GM23338 (cell line): ENCODE results near the gene PCSK4. TPM values are rescaled to one million over a fixed set of nuclear protein-coding genes. Genes with fewer than 3 reads are reported as not detected.

ENCODE experiments used
- ATAC-seq: fragments of 200-7000 bp; cut with Tn5 transposase; 3 replicates; pipeline ENCODE4 v1.9.1; 2020
- DNase-seq: peaks from one replicate; pipeline ENCODE4 v3.0.0-alpha.2; 2015; ENCODE audit warnings: low spot score
- H2AFZ ChIP-seq: fragments of 200-600 bp; sonication (generic); 2 replicates; pipeline ENCODE4 v1.8.0; 2016; ENCODE audit warnings: antibody characterized with exemption, mild to moderate bottlenecking, moderate library complexity
- H3F3A ChIP-seq: fragments of 200-600 bp; sonication (generic); replicated peaks from 2 replicates; pipeline ENCODE4 v1.8.0; 2017; ENCODE audit warnings: antibody characterized with exemption, mixed run types, low read depth
- H3K27ac ChIP-seq: fragments of 200-600 bp; sonication (generic); 2 replicates; pipeline ENCODE4 v1.6.1; 2016; ENCODE audit warnings: low read depth
- H3K27me3 ChIP-seq: fragments of 200-600 bp; sonication (generic); 2 replicates; pipeline ENCODE4 v1.8.0; 2016; ENCODE audit warnings: mild to moderate bottlenecking, mixed run types, moderate library complexity; ENCODE audit not compliant: insufficient read depth
- H3K36me3 ChIP-seq: fragments of 200-600 bp; sonication (generic); 2 replicates; pipeline ENCODE4 v1.8.0; 2016; ENCODE audit warnings: mild to moderate bottlenecking; ENCODE audit not compliant: insufficient read depth
- H3K4me1 ChIP-seq: fragments of 200-600 bp; sonication (generic); 2 replicates; pipeline ENCODE4 v1.8.0; 2016; ENCODE audit warnings: mild to moderate bottlenecking, moderate library complexity; ENCODE audit not compliant: insufficient read depth
- H3K4me2 ChIP-seq: fragments of 200-600 bp; sonication (generic); 2 replicates; pipeline ENCODE4 v1.7.1; 2017; ENCODE audit warnings: mixed run types
- H3K4me3 ChIP-seq: fragments of 200-600 bp; sonication (generic); 2 replicates; pipeline ENCODE4 v1.6.1; 2016; ENCODE audit warnings: mixed run types
- H3K79me2 ChIP-seq: fragments of 200-600 bp; sonication (generic); replicated peaks from 2 replicates; pipeline ENCODE4 v1.8.0; 2017; ENCODE audit warnings: mild to moderate bottlenecking; ENCODE audit not compliant: insufficient read depth
- H3K9me2 ChIP-seq: fragments of 200-600 bp; sonication (generic); 2 replicates; pipeline ENCODE4 v1.8.0; 2017; ENCODE audit not compliant: insufficient read depth
- H4K20me1 ChIP-seq: fragments of 200-600 bp; sonication (generic); replicated peaks from 2 replicates; pipeline ENCODE4 v1.8.0; 2017; ENCODE audit warnings: mild to moderate bottlenecking; ENCODE audit not compliant: insufficient read depth
- H3K27ac Mint-ChIP-seq: 2 replicates; pipeline ENCODE4 v1.8.0; 2020; ENCODE audit warnings: inconsistent platforms, mild to moderate bottlenecking, moderate library complexity, mixed read lengths
- H3K27me3 Mint-ChIP-seq: 3 replicates; pipeline ENCODE4 v1.8.0; 2022; ENCODE audit warnings: low read depth, mild to moderate bottlenecking, moderate library complexity, mixed read lengths, inconsistent platforms; ENCODE audit not compliant: insufficient read depth, poor library complexity
- H3K36me3 Mint-ChIP-seq: 3 replicates; pipeline ENCODE4 v1.8.0; 2021; ENCODE audit warnings: low read depth, mild to moderate bottlenecking, inconsistent platforms, moderate library complexity, mixed read lengths
- H3K4me1 Mint-ChIP-seq: 3 replicates; pipeline ENCODE4 v1.8.0; 2020; ENCODE audit warnings: mild to moderate bottlenecking, inconsistent platforms, mixed read lengths
- H3K4me3 Mint-ChIP-seq: 3 replicates; pipeline ENCODE4 v1.8.0; 2021; ENCODE audit warnings: moderate library complexity, mild to moderate bottlenecking, inconsistent platforms, mixed read lengths
- H3K9me3 Mint-ChIP-seq: 3 replicates; pipeline ENCODE4 v1.8.0; 2020; ENCODE audit warnings: moderate library complexity, mild to moderate bottlenecking, inconsistent platforms, mixed read lengths
- CREB1 ChIP-seq: fragments of 250-450 bp; sonication (Bioruptor Pico); IDR thresholded peaks from 2 replicates; pipeline ENCODE4 v1.5.0; 2020; ENCODE audit warnings: low read depth, mild to moderate bottlenecking, moderate library complexity
- CTCF ChIP-seq, 2 experiments: fragments of 200-600 bp in 1 of 2; sonication (generic) in 1 of 2; conservative IDR thresholded peaks; 2 replicates each; pipeline versions ENCODE4 v1.5.1 to v1.6.1; 2016 to 2017; ENCODE audit warnings: antibody characterized with exemption in 2 of 2, low read depth in 2 of 2, mild to moderate bottlenecking in 2 of 2, moderate library complexity in 1 of 2
- ETS1 ChIP-seq: IDR thresholded peaks from 2 replicates; pipeline ENCODE4 v1.6.1; 2016; ENCODE audit warnings: antibody characterized with exemption
- EZH2 ChIP-seq: fragments of 200-600 bp; sonication (generic); IDR thresholded peaks from one replicate; pipeline ENCODE4 v1.8.0; 2017; ENCODE audit warnings: antibody characterized with exemption, mild to moderate bottlenecking, low read depth; ENCODE audit not compliant: unreplicated experiment
- EZH2phosphoT487 ChIP-seq: fragments of 200-600 bp; sonication (generic); IDR thresholded peaks from one replicate; pipeline ENCODE4 v1.8.1; 2018; ENCODE audit warnings: antibody characterized with exemption; ENCODE audit not compliant: unreplicated experiment
- JUNB ChIP-seq: IDR thresholded peaks from one replicate; pipeline ENCODE4 v1.6.1; 2016; ENCODE audit warnings: antibody characterized with exemption; ENCODE audit not compliant: unreplicated experiment
- NANOG ChIP-seq: IDR thresholded peaks from 2 replicates; pipeline ENCODE4 v1.6.1; 2016; ENCODE audit warnings: antibody characterized with exemption, borderline replicate concordance
- POLR2AphosphoS5 ChIP-seq: IDR thresholded peaks from 2 replicates; pipeline ENCODE4 v1.6.1; 2016; ENCODE audit warnings: antibody characterized with exemption, low read depth
- REST ChIP-seq: IDR thresholded peaks from one replicate; pipeline ENCODE4 v1.6.1; 2018; ENCODE audit warnings: antibody characterized with exemption; ENCODE audit not compliant: unreplicated experiment
- STAT1 ChIP-seq: IDR thresholded peaks from one replicate; pipeline ENCODE4 v1.6.1; 2016; ENCODE audit warnings: antibody characterized with exemption; ENCODE audit not compliant: unreplicated experiment
- ZNF114 ChIP-seq: fragments of 250-450 bp; sonication (Bioruptor Pico); IDR thresholded peaks from 2 replicates; pipeline ENCODE4 v1.5.0; 2020; ENCODE audit warnings: mild to moderate bottlenecking, moderate library complexity
- ZNF331 ChIP-seq: fragments of 250-450 bp; sonication (Bioruptor Pico); IDR thresholded peaks from 2 replicates; pipeline ENCODE4 v1.5.0; 2020; ENCODE audit warnings: low read depth, mild to moderate bottlenecking, moderate library complexity
- polyA plus RNA-seq: library from polyadenylated mRNA; unstranded; fragments of >200 nt; fragmentation: Nextera tagmentation; extraction: Ambion mirVana; gene quantifications from 2 replicates; pipeline ENCODE4 v1.2.1, GENCODE V29; 2016
- total RNA-seq: library from RNA; depleted of rRNA; stranded (reverse); fragments of >200 nt; shearing (Covaris generic); gene quantifications from 2 replicates; pipeline ENCODE4 v1.2.3, GENCODE V29; 2014

Gene PCSK4
- total and polyA plus RNA-seq, 2 experiments from 2014 or later, result 3.8 to 15.1 TPM

- TF ChIP-seq ETS1 (no peak), REST (no peak), EZH2 (no peak), POLR2AphosphoS5 (no peak), CREB1 (CRISPR knock-in tag) (no peak), NANOG (no peak), ZNF114 (CRISPR knock-in tag) (no peak), CTCF (conservative IDR thresholded peaks at IDR 0.05; ENCODE audit: low read depth in 2 of 2) (no peak), EZH2phosphoT487 (no peak), JUNB (no peak), ZNF331 (CRISPR knock-in tag) (no peak)
These were observed 34.8 kb upstream of the PCSK4 start (continued) for GRCh38 chr19:1524972-1525325.

GRCh38 chr19:1524287-1524971 is 34.3 kb upstream of the PCSK4 start:
- Histone ChIP-seq H3K4me1 (no peaks in the 10 kb centered on the region), H2AFZ (no peak overlapping the region), H3F3A (0 out of 2 replicates have a peak, but pooled peaks cover 4% of the 10 kb centered on the region), H4K20me1 (no peaks in the 10 kb centered on the region), H3K4me3 (peak overlapping the region; percentile 52), H3K4me2 (peak overlapping the region; percentile 71), H3K36me3 (no peaks in the 10 kb centered on the region), H3K9me2 (no peaks in the 10 kb centered on the region), H3K27me3 (peaks cover 27% of the 10 kb centered on the region), H3K27ac (no peak overlapping the region), H3K79me2 (no peaks in the 10 kb centered on the region)
- DNase-seq (no peak), ATAC-seq (peak; percentile 38)
- Mint-ChIP-seq H3K9me3 (peaks cover 3% of the 10 kb centered on the region; the same call in 2 of the 3 replicates), H3K4me1 (peaks cover 6% of the 10 kb centered on the region; the same call in 2 of the 3 replicates), H3K4me3 (peak overlapping the region; percentile 70), H3K27me3 (peaks cover 47% of the 10 kb centered on the region), H3K36me3 (peaks cover 4% of the 10 kb centered on the region; the same call in 1 of the 3 replicates), H3K27ac (no peak overlapping the region)
- TF ChIP-seq EZH2, result no peak
- no peak for TF ChIP-seq ETS1
- TF ChIP-seq ZNF114 (CRISPR knock-in tag), result no peak
- TF ChIP-seq EZH2phosphoT487, result no peak
- TF ChIP-seq CTCF (conservative IDR thresholded peaks at IDR 0.05; ENCODE audit: low read depth in 2 of 2), result no peak
- TF ChIP-seq POLR2AphosphoS5, result no peak
- no peak for TF ChIP-seq CREB1 (CRISPR knock-in tag)
- TF ChIP-seq ZNF331 (CRISPR knock-in tag), result no peak
- no peak for TF ChIP-seq NANOG
- no peak for TF ChIP-seq STAT1
